ENCODE measurements around the gene PPP1CB.

DNA sequence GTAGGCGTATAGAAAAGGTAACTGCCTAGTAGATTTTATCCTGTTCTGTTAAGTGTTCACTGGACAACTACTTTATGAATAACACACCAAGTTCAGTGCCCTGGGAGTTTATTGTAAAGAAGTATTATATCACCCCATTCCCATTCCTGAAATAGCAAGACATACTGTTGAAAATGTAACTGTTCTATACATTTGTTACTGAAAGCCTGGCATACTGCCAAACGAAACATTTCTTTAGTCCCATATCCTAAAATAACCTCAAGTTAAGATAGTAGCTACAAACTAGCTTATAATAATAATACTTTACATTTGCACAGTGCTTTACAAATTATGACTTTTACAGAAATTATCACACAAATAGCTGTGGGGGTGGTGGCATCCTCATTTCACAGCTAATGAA lies 84.2 kb downstream of the PPP1CB start:
- TF ChIP-seq, protein P1, sequence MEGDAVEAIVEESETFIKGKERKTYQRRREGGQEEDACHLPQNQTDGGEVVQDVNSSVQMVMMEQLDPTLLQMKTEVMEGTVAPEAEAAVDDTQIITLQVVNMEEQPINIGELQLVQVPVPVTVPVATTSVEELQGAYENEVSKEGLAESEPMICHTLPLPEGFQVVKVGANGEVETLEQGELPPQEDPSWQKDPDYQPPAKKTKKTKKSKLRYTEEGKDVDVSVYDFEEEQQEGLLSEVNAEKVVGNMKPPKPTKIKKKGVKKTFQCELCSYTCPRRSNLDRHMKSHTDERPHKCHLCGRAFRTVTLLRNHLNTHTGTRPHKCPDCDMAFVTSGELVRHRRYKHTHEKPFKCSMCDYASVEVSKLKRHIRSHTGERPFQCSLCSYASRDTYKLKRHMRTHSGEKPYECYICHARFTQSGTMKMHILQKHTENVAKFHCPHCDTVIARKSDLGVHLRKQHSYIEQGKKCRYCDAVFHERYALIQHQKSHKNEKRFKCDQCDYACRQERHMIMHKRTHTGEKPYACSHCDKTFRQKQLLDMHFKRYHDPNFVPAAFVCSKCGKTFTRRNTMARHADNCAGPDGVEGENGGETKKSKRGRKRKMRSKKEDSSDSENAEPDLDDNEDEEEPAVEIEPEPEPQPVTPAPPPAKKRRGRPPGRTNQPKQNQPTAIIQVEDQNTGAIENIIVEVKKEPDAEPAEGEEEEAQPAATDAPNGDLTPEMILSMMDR (IDR thresholded peaks at IDR 0.05), result no peak
- no peak for TF ChIP-seq POLR2A (IDR thresholded peaks at IDR 0.05)

Measured in ovary (tissue), 3 donors.